AG04450 (cell line): ENCODE measurements around the gene SHTN1. TPM values are rescaled to one million over a fixed set of nuclear protein-coding genes. Genes with fewer than 3 reads are reported as not detected.

Experiments
- CTCF ChIA-PET: fragments of 300-600, 350-600 bp; formaldehyde crosslinking; extraction: SDS; loops from one replicate; lab custom pipeline; 2022; ENCODE audit warnings: antibody characterized with exemption, inconsistent platforms; lab: Charles Lee
- POLR2A ChIA-PET: fragments of 350-600 bp; formaldehyde crosslinking; extraction: SDS; loops from one replicate; lab custom pipeline; 2021; ENCODE audit warnings: antibody characterized with exemption, inconsistent platforms; lab: Yijun Ruan, JAX
- DNase-seq: peaks from one replicate; pipeline ENCODE4 v3.0.0-alpha.2; 2011; ENCODE audit warnings: low read depth, low spot score
- H3K27ac ChIP-seq: one replicate; pipeline ENCODE4 v1.5.1; 2012; ENCODE audit warnings: low read depth, low read length, control low read depth
- H3K27me3 ChIP-seq: one replicate; pipeline ENCODE4 v1.6.0; 2012; ENCODE audit warnings: low read length; ENCODE audit not compliant: control insufficient read depth, insufficient read depth
- H3K4me3 ChIP-seq: 2 replicates; pipeline ENCODE4 v1.5.1; 2011; ENCODE audit warnings: mild to moderate bottlenecking, low read depth, low read length, control low read depth
- H3K9me3 ChIP-seq: 2 replicates; pipeline ENCODE4 v1.5.1; 2012; ENCODE audit warnings: low read length; ENCODE audit not compliant: control insufficient read depth, insufficient read depth
- CTCF ChIP-seq: IDR thresholded peaks from 2 replicates; pipeline ENCODE4 v1.5.1; 2011; ENCODE audit warnings: low read depth, low read length, control low read depth, inconsistent platforms
- polyA plus RNA-seq: library from polyadenylated mRNA; depleted of rRNA; stranded (reverse); fragments of >200 nt; gene quantifications from 2 replicates; pipeline ENCODE4 v1.2.3, GENCODE V29; 2011

Gene SHTN1
- polyA plus RNA-seq, 1 experiment = 9.9 TPM

DNA sequence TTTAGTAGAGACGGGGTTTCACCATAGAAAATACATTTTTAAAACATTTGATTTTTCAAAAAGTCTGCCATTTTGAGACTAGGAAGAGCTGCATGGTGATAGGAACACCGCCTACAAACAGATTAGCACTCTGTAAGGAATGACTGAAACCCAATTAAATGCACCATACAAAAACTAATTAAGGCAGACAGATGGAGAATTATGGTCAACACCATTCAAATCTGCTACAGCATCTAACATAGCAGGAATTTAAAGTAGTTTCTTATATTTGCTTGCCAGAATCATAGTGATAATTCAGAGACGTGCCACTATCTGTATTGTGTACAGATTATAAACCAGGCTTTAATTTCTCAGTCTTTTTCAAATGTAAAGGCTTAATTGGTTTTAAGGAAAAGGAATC, 87.5 kb downstream of the SHTN1 start:
- Histone ChIP-seq H3K27ac (no peak overlapping the region), H3K27me3 (no peaks in the 10 kb centered on the region), H3K4me3 (no peak overlapping the region), H3K9me3 (no peaks in the 10 kb centered on the region)
- DNase-seq = no peak
- ChIA-PET POLR2A (no interaction called here), CTCF (no interaction called here)
- TF ChIP-seq CTCF = no peak

DNA sequence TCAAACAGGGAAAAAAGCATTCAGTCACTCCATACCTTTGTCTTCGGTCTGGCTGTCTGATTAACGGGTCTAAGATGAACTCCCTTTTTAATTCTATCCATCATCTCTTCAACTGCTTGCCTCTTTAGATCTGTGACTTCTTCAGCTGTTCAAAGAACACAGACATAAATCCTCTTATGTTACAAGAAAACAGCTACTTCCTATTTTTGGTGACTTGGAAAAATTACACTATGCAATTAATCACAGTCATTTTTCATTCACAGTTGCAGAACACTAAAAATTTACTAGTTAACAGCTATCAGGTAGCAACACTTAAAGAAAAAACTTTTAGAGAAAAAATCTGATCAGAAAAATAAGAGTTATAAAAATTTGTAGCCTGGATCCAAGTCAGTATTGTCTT, 89.6 kb downstream of the SHTN1 start:
- Histone ChIP-seq H3K27me3 (no peaks in the 10 kb centered on the region), H3K9me3 (no peaks in the 10 kb centered on the region), H3K4me3 (no peak overlapping the region), H3K27ac (no peak overlapping the region)
- POLR2A ChIA-PET = no interaction called here
- TF ChIP-seq CTCF = no peak
- no peak for DNase-seq
- CTCF ChIA-PET = no interaction called here

DNA sequence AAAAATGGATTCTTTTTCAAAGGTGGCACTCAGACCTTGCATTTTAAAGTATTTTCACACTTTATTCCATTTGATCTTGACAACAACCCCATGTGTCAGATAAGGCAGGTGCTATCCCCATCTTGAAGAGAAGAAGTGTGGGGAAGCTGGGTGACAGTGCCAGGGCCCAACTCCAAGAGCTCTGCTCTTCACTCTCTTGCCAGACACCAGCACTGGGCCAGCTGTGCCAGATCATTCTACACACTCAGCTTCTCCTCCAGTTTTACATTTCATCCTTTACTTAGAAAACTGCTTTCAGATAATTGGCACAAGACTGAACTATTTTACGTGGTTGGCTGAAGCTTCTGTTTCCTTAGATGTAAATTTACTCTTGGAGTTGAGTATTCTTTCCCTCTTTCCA, 91.3 kb downstream of the SHTN1 start:
- H3K27me3 ChIP-seq = no peaks in the 10 kb centered on the region
- no peak overlapping the region for H3K27ac ChIP-seq
- POLR2A ChIA-PET = interaction anchor here (0.6 kb wide), 1 partner anchor 59 kb away, joined by 4 read pairs; no protein-coding TSS in a partner anchor
- DNase-seq = no peak
- H3K9me3 ChIP-seq = no peaks in the 10 kb centered on the region
- H3K4me3 ChIP-seq = no peak overlapping the region
- CTCF ChIA-PET = no interaction called here
- no peak for TF ChIP-seq CTCF

GRCh38 chr10:116912162-116912561, 92.8 kb downstream of the SHTN1 start:
- no peaks in the 10 kb centered on the region for H3K27me3 ChIP-seq
- no peaks in the 10 kb centered on the region for H3K9me3 ChIP-seq
- no peak overlapping the region for H3K27ac ChIP-seq
- no peak for TF ChIP-seq CTCF
- DNase-seq = no peak
- ChIA-PET POLR2A (no interaction called here), CTCF (no interaction called here)
- no peak overlapping the region for H3K4me3 ChIP-seq

DNA sequence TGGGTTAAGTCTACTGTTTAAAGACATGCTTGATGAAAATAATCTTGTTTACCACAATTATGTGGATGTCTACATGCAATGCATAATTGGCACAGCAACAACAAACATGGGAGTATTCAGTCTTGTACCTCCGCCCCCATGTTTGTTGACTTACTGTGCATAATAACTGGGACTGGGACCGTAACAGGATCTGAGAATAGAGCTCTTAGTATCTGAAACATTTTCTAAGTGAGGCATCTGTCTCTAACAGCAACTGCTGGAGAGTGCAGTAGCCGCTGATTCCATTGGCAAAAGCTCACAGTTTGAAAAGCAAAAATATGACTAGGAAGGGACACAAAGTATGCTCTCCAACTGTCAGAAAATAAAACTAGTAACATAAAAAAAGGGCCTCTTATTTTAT, 94.1 kb downstream of the SHTN1 start:
- Histone ChIP-seq H3K27ac (no peak overlapping the region), H3K27me3 (no peaks in the 10 kb centered on the region), H3K4me3 (no peak overlapping the region), H3K9me3 (no peaks in the 10 kb centered on the region)
- DNase-seq = no peak
- no peak for TF ChIP-seq CTCF
- CTCF ChIA-PET = no interaction called here
- POLR2A ChIA-PET = no interaction called here
